Upper lobe of right lung (tissue), 1 donor: ENCODE data around the gene PHKB. TPM values are rescaled to one million over a fixed set of nuclear protein-coding genes. Genes with fewer than 3 reads are reported as not detected.

Source experiments
- ATAC-seq: fragments of 200-7000 bp; cut with Tn5 transposase; one replicate; pipeline ENCODE4 v1.9.1; 2020; ENCODE audit warnings: mild to moderate bottlenecking, moderate library complexity
- DNase-seq: peaks from one replicate; pipeline ENCODE4 v3.0.0-alpha.2; 2020
- H3K27ac ChIP-seq: fragments of 200-600 bp; one replicate; pipeline ENCODE4 v1.8.0; 2022
- H3K27me3 ChIP-seq: fragments of 200-600 bp; one replicate; pipeline ENCODE4 v1.8.0; 2022; ENCODE audit warnings: mild to moderate bottlenecking
- H3K36me3 ChIP-seq: fragments of 200-600 bp; one replicate; pipeline ENCODE4 v1.8.0; 2022
- H3K4me1 ChIP-seq: fragments of 200-600 bp; one replicate; pipeline ENCODE4 v1.8.0; 2022
- H3K4me3 ChIP-seq: fragments of 200-600 bp; one replicate; pipeline ENCODE4 v1.8.0; 2022; ENCODE audit warnings: mild to moderate bottlenecking
- H3K9me3 ChIP-seq: fragments of 200-600 bp; one replicate; pipeline ENCODE4 v1.8.0; 2022
- CTCF ChIP-seq: fragments of 200-600 bp; IDR thresholded peaks from one replicate; pipeline ENCODE4 v1.8.0; 2022; ENCODE audit warnings: antibody characterized with exemption
- intact Hi-C: fragments of 100-400 bp; cut with DNase I; formaldehyde crosslinking; loops from one replicate; pipeline ENCODE4 v1.11.0; 2022
- total RNA-seq: library from RNA; stranded (reverse); fragmentation: NEBNext Ultra II Directional; extraction: Animal tissue kit (Norgen Biotek cat#: 25700); gene quantifications from one replicate; pipeline ENCODE4 v1.2.1, GENCODE V29; 2021
- donor health status: DM: no; HTN: yes; CAD: no; lungs with severe emphysema.

PHKB gene
- total RNA-seq, 1 donor from 2014 or later, result 91.8 TPM

- DNase-seq (no peak), ATAC-seq (no peak)
- intact Hi-C loops, result no loop called here
- no peak overlapping the region for H3K4me3 ChIP-seq
- no peak for TF ChIP-seq CTCF
- no peaks in the 10 kb centered on the region for H3K4me1 ChIP-seq
- no peaks in the 10 kb centered on the region for H3K9me3 ChIP-seq
- peaks cover 86% of the 10 kb centered on the region for H3K36me3 ChIP-seq
- H3K27me3 ChIP-seq, result no peaks in the 10 kb centered on the region
- H3K27ac ChIP-seq, result no peak overlapping the region
These were observed 232.1 kb downstream of the PHKB start for GRCh38 chr16:47693226-47693625.

GRCh38 chr16:47694543-47694942 is 233.4 kb downstream of the PHKB start:
- Histone ChIP-seq H3K36me3 (peaks cover 76% of the 10 kb centered on the region), H3K4me1 (no peaks in the 10 kb centered on the region), H3K9me3 (no peaks in the 10 kb centered on the region), H3K27me3 (no peaks in the 10 kb centered on the region), H3K4me3 (no peak overlapping the region), H3K27ac (no peak overlapping the region)
- ATAC-seq (no peak), DNase-seq (no peak)
- intact Hi-C loops, result no loop called here
- TF ChIP-seq CTCF, result no peak

GRCh38 chr16:47695756-47696155 is 234.6 kb downstream of the PHKB start:
- DNase-seq (no peak), ATAC-seq (no peak)
- H3K9me3 ChIP-seq, result no peaks in the 10 kb centered on the region
- TF ChIP-seq CTCF, result no peak
- no peaks in the 10 kb centered on the region for H3K4me1 ChIP-seq
- H3K27me3 ChIP-seq, result no peaks in the 10 kb centered on the region
- no peak overlapping the region for H3K27ac ChIP-seq
- H3K4me3 ChIP-seq, result no peak overlapping the region
- intact Hi-C loops, result no loop called here
- H3K36me3 ChIP-seq, result peaks cover 64% of the 10 kb centered on the region

GRCh38 chr16:47697826-47698225 is 236.7 kb downstream of the PHKB start:
- intact Hi-C loops, result no loop called here

GRCh38 chr16:47699106-47699505 is 238.0 kb downstream of the PHKB start:
- intact Hi-C loops, result no loop called here
- DNase-seq, result no peak
- H3K36me3 ChIP-seq, result peaks cover 42% of the 10 kb centered on the region

More at GRCh38 chr16:47697826-47698225, 236.7 kb downstream of the PHKB start:
- no peak overlapping the region for H3K4me3 ChIP-seq
- TF ChIP-seq CTCF, result no peak
- no peak overlapping the region for H3K27ac ChIP-seq
- ATAC-seq (no peak), DNase-seq (no peak)
- H3K36me3 ChIP-seq, result peaks cover 55% of the 10 kb centered on the region
- no peaks in the 10 kb centered on the region for H3K27me3 ChIP-seq
- no peaks in the 10 kb centered on the region for H3K9me3 ChIP-seq
- no peaks in the 10 kb centered on the region for H3K4me1 ChIP-seq

More at GRCh38 chr16:47699106-47699505, 238.0 kb downstream of the PHKB start:
- Histone ChIP-seq H3K4me3 (no peak overlapping the region), H3K4me1 (no peaks in the 10 kb centered on the region), H3K9me3 (no peaks in the 10 kb centered on the region), H3K27me3 (no peaks in the 10 kb centered on the region), H3K27ac (no peak overlapping the region)
- ATAC-seq, result peak; percentile 67
- no peak for TF ChIP-seq CTCF
